ENCODE measurements around the gene SPHK2. TPM values are rescaled to one million over a fixed set of nuclear protein-coding genes. Genes with fewer than 3 reads are reported as not detected.
A peak's percentile ranks its signal among the peaks of the same experiment; 100 is the strongest.
"Not testable (repeated sequence)": the region's sequence is repeated elsewhere in the genome, so short reads cannot be mapped to it uniquely, and the experiment has no call there.

The SPHK2 gene
- 10 to 100 TPM; 25.7 to 40.4 TPM for total RNA-seq

- H3K36me3 Mint-ChIP-seq, result peaks cover 62% of the 10 kb centered on the region in 2 donors
These were observed at the start of gene SPHK2, which contains the start of gene RPL18 for GRCh38 chr19:48618916-48619691. TSS of gene SPHK2 (plus strand) at chr19:48619506. CDS start at chr19:48620515, 1,009 bp downstream. TSS of gene RPL18 (minus strand) at chr19:48619178. CDS start at chr19:48619143, 35 bp downstream.

GRCh38 chr19:48569814-48570213, 49.5 kb upstream of the SPHK2 start:
- Mint-ChIP-seq H3K9me3 (no peaks in the 10 kb centered on the region), H3K36me3 (no peaks in the 10 kb centered on the region), H3K27ac (no peak overlapping the region)
- DNase-seq (ENCODE audit: low spot score in 2 of 2), result no peak
- ATAC-seq, result no peak

More at GRCh38 chr19:48618916-48619691, at the start of gene SPHK2, which contains the start of gene RPL18:
- DNase-seq (ENCODE audit: low spot score in 2 of 2) (peak; percentile 94 to 95), ATAC-seq (peak; percentile 77 to 85)
- Mint-ChIP-seq H3K27ac (peak within 1 kb of the TSS; percentile 95 to 100), H3K9me3 (no peaks in the 10 kb centered on the region)

GRCh38 chr19:48571378-48572162, 47.7 kb upstream of the SPHK2 start:
- DNase-seq (ENCODE audit: low spot score in 2 of 2) (no peak), ATAC-seq (no peak)
- peak overlapping the region in 1 of 2 donors; percentile 11 for H3K27ac Mint-ChIP-seq
- no peaks in the 10 kb centered on the region for H3K9me3 Mint-ChIP-seq
- no peaks in the 10 kb centered on the region for H3K36me3 Mint-ChIP-seq

GRCh38 chr19:48573163-48573505, 46.2 kb upstream of the SPHK2 start:
- ATAC-seq, result no peak
- Mint-ChIP-seq H3K27ac (no peak overlapping the region), H3K36me3 (no peaks in the 10 kb centered on the region), H3K9me3 (no peaks in the 10 kb centered on the region)
- DNase-seq (ENCODE audit: low spot score in 2 of 2), result no peak

- Mint-ChIP-seq H3K9me3 (no peaks in the 10 kb centered on the region), H3K27ac (peak overlapping the region in 1 of 2 donors; percentile 72), H3K36me3 (no peaks in the 10 kb centered on the region)
- DNase-seq (ENCODE audit: low spot score in 2 of 2) (no peak), ATAC-seq (no peak)
These were observed 43.2 kb upstream of the SPHK2 start for GRCh38 chr19:48575931-48576622.

GRCh38 chr19:48577908-48578307, 41.4 kb upstream of the SPHK2 start:
- H3K9me3 Mint-ChIP-seq; DNase-seq (ENCODE audit: low spot score in 2 of 2); ATAC-seq; H3K36me3 Mint-ChIP-seq; H3K27ac Mint-ChIP-seq: not testable (repeated sequence)

GRCh38 chr19:48578891-48579290, 40.4 kb upstream of the SPHK2 start:
- no peaks in the 10 kb centered on the region for H3K36me3 Mint-ChIP-seq

GRCh38 chr19:48582168-48582567, 37.1 kb upstream of the SPHK2 start:
- ATAC-seq, result no peak
- no peaks in the 10 kb centered on the region for H3K9me3 Mint-ChIP-seq
- no peak overlapping the region for H3K27ac Mint-ChIP-seq
- DNase-seq (ENCODE audit: low spot score in 2 of 2), result no peak
- no peaks in the 10 kb centered on the region for H3K36me3 Mint-ChIP-seq

More at GRCh38 chr19:48578891-48579290, 40.4 kb upstream of the SPHK2 start:
- no peak for ATAC-seq
- Mint-ChIP-seq H3K9me3 (no peaks in the 10 kb centered on the region), H3K27ac (no peak overlapping the region)
- DNase-seq (ENCODE audit: low spot score in 2 of 2), result no peak

GRCh38 chr19:48587387-48587786, 31.9 kb upstream of the SPHK2 start:
- ATAC-seq, result no peak
- no peak for DNase-seq (ENCODE audit: low spot score in 2 of 2)
- Mint-ChIP-seq H3K27ac (no peak overlapping the region), H3K36me3 (no peaks in the 10 kb centered on the region), H3K9me3 (no peaks in the 10 kb centered on the region)

GRCh38 chr19:48588670-48589401, 30.5 kb upstream of the SPHK2 start:
- DNase-seq (ENCODE audit: low spot score in 2 of 2) (peak; percentile 90 to 94), ATAC-seq (peak; percentile 88 to 90)
- Mint-ChIP-seq H3K36me3 (no peaks in the 10 kb centered on the region), H3K27ac (peak overlapping the region in 1 of 2 donors; percentile 25), H3K9me3 (no peaks in the 10 kb centered on the region)

GRCh38 chr19:48591021-48591420, 28.3 kb upstream of the SPHK2 start:
- no peaks in the 10 kb centered on the region for H3K36me3 Mint-ChIP-seq
- DNase-seq (ENCODE audit: low spot score in 2 of 2) (no peak), ATAC-seq (no peak)
- H3K27ac Mint-ChIP-seq, result peak overlapping the region in 1 of 2 donors; percentile 69
- H3K9me3 Mint-ChIP-seq, result no peaks in the 10 kb centered on the region

- DNase-seq (ENCODE audit: low spot score in 2 of 2), result no peak
- H3K9me3 Mint-ChIP-seq, result no peaks in the 10 kb centered on the region
- peak overlapping the region in 1 of 2 donors; percentile 19 for H3K27ac Mint-ChIP-seq
- H3K36me3 Mint-ChIP-seq, result no peaks in the 10 kb centered on the region
- ATAC-seq, result no peak
These were observed 24.1 kb upstream of the SPHK2 start for GRCh38 chr19:48595171-48595570.

GRCh38 chr19:48595833-48596232, 23.5 kb upstream of the SPHK2 start:
- Mint-ChIP-seq H3K27ac (peak overlapping the region in 1 of 2 donors; percentile 19), H3K9me3 (no peaks in the 10 kb centered on the region), H3K36me3 (no peaks in the 10 kb centered on the region)
- DNase-seq (ENCODE audit: low spot score in 2 of 2) (no peak), ATAC-seq (no peak)

- no peak for DNase-seq (ENCODE audit: low spot score in 2 of 2)
- Mint-ChIP-seq H3K27ac (no peak overlapping the region), H3K36me3 (no peaks in the 10 kb centered on the region), H3K9me3 (no peaks in the 10 kb centered on the region)
- ATAC-seq, result no peak
These were observed 23.1 kb upstream of the SPHK2 start for GRCh38 chr19:48596237-48596636.

GRCh38 chr19:48596679-48597465, 22.4 kb upstream of the SPHK2 start:
- ATAC-seq, result peak; percentile 75 to 78
- Mint-ChIP-seq H3K9me3 (no peaks in the 10 kb centered on the region), H3K36me3 (no peaks in the 10 kb centered on the region), H3K27ac (peak overlapping the region; percentile 44 to 70)
- DNase-seq (ENCODE audit: low spot score in 2 of 2), result no peak

Measured in activated naive CD4-positive, alpha-beta T cell treated with anti-CD3 and anti-CD28 coated beads, Interleukin-2, amount 50 U/mL, for 72 hours (primary cell).